T-cell (primary cell): ENCODE measurements around the gene ARHGEF17. TPM values are rescaled to one million over a fixed set of nuclear protein-coding genes. Genes with fewer than 3 reads are reported as not detected.

Experiments
- ATAC-seq, 4 experiments: fragments of 200-7000 bp in 3 of 4; fragments of 150-1000 bp in 1 of 4; cut with Tn5 transposase; replicated peaks in 1 of 4; 1 replicate in 3 of 4; 2 replicates in 1 of 4; pipeline ENCODE4 v1.10.0; 2021; ENCODE audit warnings: moderate library complexity in 3 of 4, mild to moderate bottlenecking in 2 of 4, moderate number of reproducible peaks in 1 of 4
- CTCF ChIA-PET, 2 donors: fragments of 300-600 bp; sonication (Branson Sonifier 250); formaldehyde crosslinking; loops; one replicate each; lab custom pipeline; 2022; ENCODE audit warnings: antibody characterized with exemption in 2 of 2; lab: Charles Lee
- POLR2A ChIA-PET, 2 donors: fragments of 300-600 bp; sonication (Branson Sonifier 250); formaldehyde crosslinking; loops; one replicate each; lab custom pipeline; 2022; ENCODE audit warnings: antibody characterized with exemption in 2 of 2; lab: Charles Lee
- DNase-seq, 35 experiments: peaks; one replicate each; pipeline versions ENCODE4 v3.0.0 to v3.0.0-alpha.2; 2013 to 2023
- H3K27ac ChIP-seq: one replicate; pipeline ENCODE4 v1.5.1; 2013; ENCODE audit warnings: low read length
- H3K27me3 ChIP-seq, 2 experiments: replicated peaks in 1 of 2; 1 replicate in 1 of 2; 2 replicates in 1 of 2; pipeline versions ENCODE4 v1.6.1 to v1.7.0; 2013; ENCODE audit warnings: low read length in 1 of 2, mixed read lengths in 1 of 2; ENCODE audit not compliant: control insufficient read depth in 2 of 2, insufficient read depth in 2 of 2; ENCODE audit errors: extremely low read depth in 1 of 2
- H3K36me3 ChIP-seq, 2 donors: 1 replicate in 1 of 2; 2 replicates in 1 of 2; pipeline versions ENCODE4 v1.6.1 to v1.7.0; 2013; ENCODE audit warnings: low read length in 1 of 2; ENCODE audit not compliant: control insufficient read depth in 2 of 2, insufficient read depth in 1 of 2; ENCODE audit errors: extremely low read depth in 1 of 2
- H3K4me1 ChIP-seq, 2 experiments: 1 replicate in 1 of 2; 2 replicates in 1 of 2; pipeline versions ENCODE4 v1.6.1 to v1.7.0; 2013; ENCODE audit warnings: low read length in 2 of 2, mixed read lengths in 1 of 2; ENCODE audit not compliant: insufficient read depth in 2 of 2, control insufficient read depth in 1 of 2; ENCODE audit errors: extremely low read depth in 1 of 2
- H3K4me3 ChIP-seq, 2 donors: 1 replicate in 1 of 2; 2 replicates in 1 of 2; pipeline versions ENCODE4 v1.5.1 to v1.7.0; 2013; ENCODE audit warnings: mild to moderate bottlenecking in 2 of 2, low read length in 1 of 2, moderate library complexity in 1 of 2; ENCODE audit not compliant: control insufficient read depth in 1 of 2; ENCODE audit errors: extremely low read depth in 1 of 2
- H3K9me3 ChIP-seq: 2 replicates; pipeline ENCODE4 v1.7.0; 2013
- H3K27ac Mint-ChIP-seq, 2 donors: one replicate each; pipeline ENCODE4 v1.8.0; 2020 to 2021; ENCODE audit warnings: mild to moderate bottlenecking in 2 of 2, mixed read lengths in 2 of 2
- H3K27me3 Mint-ChIP-seq, 2 donors: one replicate each; pipeline ENCODE4 v1.8.0; 2021 to 2022; ENCODE audit warnings: mixed read lengths in 2 of 2
- H3K36me3 Mint-ChIP-seq: one replicate; pipeline ENCODE4 v1.8.0; 2021; ENCODE audit warnings: mixed read lengths
- H3K4me1 Mint-ChIP-seq, 3 donors: one replicate each; pipeline ENCODE4 v1.8.0; 2020 to 2022; ENCODE audit warnings: mixed read lengths in 3 of 3, mild to moderate bottlenecking in 1 of 3
- H3K4me3 Mint-ChIP-seq, 3 donors: one replicate each; pipeline ENCODE4 v1.8.0; 2020 to 2022; ENCODE audit warnings: mild to moderate bottlenecking in 3 of 3, mixed read lengths in 3 of 3, moderate library complexity in 3 of 3
- H3K9me3 Mint-ChIP-seq, 3 donors: one replicate each; pipeline ENCODE4 v1.8.0; 2020 to 2022; ENCODE audit warnings: mixed read lengths in 3 of 3
- WGBS: methylation state at CpG from one replicate; pipeline ENCODE4 v1.1.5; 2013; ENCODE audit warnings: missing lambda C conversion rate; ENCODE audit not compliant: insufficient coverage; 5-methylcytosine and 5-hydroxymethylcytosine counted together
- total RNA-seq, 35 experiments: library from RNA in 6 of 35; stranded (reverse) in 6 of 35; fragments of 120-200 nt in 1 of 35; gene quantifications; one replicate each; pipeline versions ENCODE4 v1.2.1 to v1.2.4 and lab custom pipeline; 2013 to 2026

Gene ARHGEF17
- total RNA-seq, 5 donors from 2014 or later (not counting 1 experiment from before 2014, with no cell fraction given): 0.23 to 1.0 (median 0.49) TPM

DNA sequence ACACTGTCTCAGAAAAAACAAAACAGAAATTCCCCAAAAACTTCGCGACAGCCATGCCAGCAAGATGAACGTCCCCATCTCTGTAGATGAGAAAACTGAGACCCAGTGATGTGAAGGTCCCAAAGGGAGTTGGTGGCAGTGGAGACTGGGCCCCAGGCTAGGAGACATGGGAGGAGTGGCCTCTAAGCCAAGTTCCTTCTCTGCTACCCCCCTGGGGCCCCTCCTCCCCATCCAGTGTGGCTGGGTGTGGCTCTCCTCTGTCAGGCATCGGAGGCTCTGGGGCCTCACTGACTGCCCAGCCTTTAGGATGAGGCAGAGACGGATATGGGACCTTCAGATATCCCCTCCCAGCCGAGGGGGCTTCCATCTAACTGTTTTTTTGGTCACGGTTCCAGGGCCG is 77.9 kb downstream of the ARHGEF17 start:
- DNase-seq (peak in 1 of 35 experiments; percentile 37), ATAC-seq (no peak)
- peak overlapping the region; percentile 38 for H3K27ac ChIP-seq
- ChIA-PET POLR2A (no interaction called here), CTCF (no interaction called here)
- H3K36me3 ChIP-seq: peaks cover 3 to 6% of the 10 kb centered on the region in 2 donors
- H3K9me3 ChIP-seq: no peaks in the 10 kb centered on the region
- peak overlapping the region; percentile 78 to 82 for H3K27ac Mint-ChIP-seq
- H3K4me1 ChIP-seq: peaks cover 19 to 58% of the 10 kb centered on the region in 2 experiments
- H3K4me3 Mint-ChIP-seq: peak overlapping the region in 1 of 3 donors; percentile 65
- 98% methylated on average over 6 of the region's 8 CpGs for WGBS
- no peaks in the 10 kb centered on the region for H3K27me3 Mint-ChIP-seq
- no peak overlapping the region for H3K4me3 ChIP-seq
- H3K36me3 Mint-ChIP-seq: peaks cover 2% of the 10 kb centered on the region
- no peaks in the 10 kb centered on the region for H3K9me3 Mint-ChIP-seq
- no peaks in the 10 kb centered on the region for H3K27me3 ChIP-seq
- peaks cover 63 to 71% (median 70%) of the 10 kb centered on the region in 3 donors for H3K4me1 Mint-ChIP-seq

DNA sequence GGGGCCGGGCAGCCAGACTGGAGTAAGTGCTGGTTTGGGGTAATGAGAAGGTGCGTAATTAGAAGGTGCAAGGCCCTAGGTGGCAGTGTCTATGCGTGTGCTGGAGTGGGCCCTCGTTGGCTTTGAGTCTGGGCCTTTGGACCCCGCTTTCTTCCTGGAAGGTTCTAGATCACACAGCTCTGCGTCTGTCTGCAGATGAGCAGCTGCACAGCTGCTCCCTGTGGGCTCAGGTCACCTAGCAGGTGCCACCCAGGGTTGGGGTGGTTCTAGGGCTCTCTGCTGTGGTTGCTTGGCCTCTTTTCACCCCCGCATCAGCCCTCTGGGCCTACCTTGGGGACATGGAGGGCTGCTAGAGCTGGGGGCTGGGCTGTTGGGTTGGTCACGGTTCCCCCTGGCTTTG is 78.5 kb downstream of the ARHGEF17 start:
- H3K36me3 Mint-ChIP-seq: peaks cover 2% of the 10 kb centered on the region
- H3K27me3 Mint-ChIP-seq: no peaks in the 10 kb centered on the region
- peaks cover 19 to 58% of the 10 kb centered on the region in 2 experiments for H3K4me1 ChIP-seq
- H3K36me3 ChIP-seq: peaks cover 3 to 9% of the 10 kb centered on the region in 2 donors
- ChIA-PET CTCF (no interaction called here), POLR2A (no interaction called here)
- peaks cover 63 to 69% (median 68%) of the 10 kb centered on the region in 3 donors for H3K4me1 Mint-ChIP-seq
- H3K27ac ChIP-seq: no peak overlapping the region
- H3K27ac Mint-ChIP-seq: peak overlapping the region; percentile 63 to 82
- WGBS: 94% methylated on average over 6 of the region's 8 CpGs
- peak overlapping the region in 1 of 3 donors; percentile 65 for H3K4me3 Mint-ChIP-seq
- no peaks in the 10 kb centered on the region for H3K27me3 ChIP-seq
- no peaks in the 10 kb centered on the region for H3K9me3 Mint-ChIP-seq
- no peaks in the 10 kb centered on the region for H3K9me3 ChIP-seq
- DNase-seq (no peak), ATAC-seq (no peak)
- peak overlapping the region in 1 of 2 donors; percentile 3 for H3K4me3 ChIP-seq

DNA sequence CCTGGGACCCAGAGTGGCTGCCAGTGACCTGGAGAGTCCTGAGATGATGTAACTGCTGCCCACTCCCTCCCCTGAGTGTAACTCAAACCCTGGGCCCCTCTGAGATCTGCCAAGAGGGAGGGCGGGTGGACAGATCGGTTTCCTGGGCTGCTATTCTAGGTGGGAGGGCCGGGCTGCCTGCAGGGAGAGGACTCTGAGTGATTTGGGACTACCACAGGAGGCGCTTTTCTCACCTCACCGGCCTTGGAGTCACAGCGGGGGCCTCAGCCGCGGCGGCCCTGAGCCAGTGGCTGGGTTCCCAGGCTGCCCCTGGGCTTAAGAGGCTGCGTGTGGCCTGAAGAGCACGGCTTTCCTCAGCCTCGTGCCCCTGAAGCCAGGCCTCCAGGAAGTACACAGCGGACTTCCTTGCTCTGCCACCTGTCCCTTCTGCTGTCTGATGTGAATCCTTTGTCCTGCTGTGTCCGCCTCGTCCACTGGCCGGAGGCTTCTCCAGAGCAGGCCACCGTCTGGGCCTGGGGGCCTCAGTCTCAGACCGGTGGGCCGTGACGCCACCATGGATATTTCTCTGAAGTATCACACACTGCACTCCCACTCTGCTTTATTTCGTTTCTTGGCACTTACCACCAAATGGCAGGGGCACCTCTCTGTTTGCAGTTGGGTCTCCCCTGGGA is 79.7 kb downstream of the ARHGEF17 start:
- Mint-ChIP-seq H3K27ac (peak overlapping the region in 1 of 2 donors; percentile 82), H3K4me1 (peaks cover 54 to 63% (median 58%) of the 10 kb centered on the region in 3 donors), H3K36me3 (peaks cover 2% of the 10 kb centered on the region), H3K4me3 (peak overlapping the region in 1 of 3 donors; percentile 17), H3K27me3 (no peaks in the 10 kb centered on the region), H3K9me3 (no peaks in the 10 kb centered on the region)
- Histone ChIP-seq H3K4me3 (no peak overlapping the region), H3K36me3 (peaks cover 7 to 11% of the 10 kb centered on the region in 2 donors), H3K4me1 (peaks cover 19 to 46% of the 10 kb centered on the region in 2 experiments), H3K27me3 (no peaks in the 10 kb centered on the region), H3K27ac (peak overlapping the region; percentile 28), H3K9me3 (no peaks in the 10 kb centered on the region)
- ATAC-seq (no peak), DNase-seq (no peak)
- CTCF ChIA-PET: interaction anchor here in 1 of 2 donors (1.3 kb wide), 1 partner anchor 35 kb away, joined by 3 read pairs; no protein-coding TSS in a partner anchor
- POLR2A ChIA-PET: no interaction called here
- 91% methylated on average over 16 of the region's 21 CpGs for WGBS

DNA sequence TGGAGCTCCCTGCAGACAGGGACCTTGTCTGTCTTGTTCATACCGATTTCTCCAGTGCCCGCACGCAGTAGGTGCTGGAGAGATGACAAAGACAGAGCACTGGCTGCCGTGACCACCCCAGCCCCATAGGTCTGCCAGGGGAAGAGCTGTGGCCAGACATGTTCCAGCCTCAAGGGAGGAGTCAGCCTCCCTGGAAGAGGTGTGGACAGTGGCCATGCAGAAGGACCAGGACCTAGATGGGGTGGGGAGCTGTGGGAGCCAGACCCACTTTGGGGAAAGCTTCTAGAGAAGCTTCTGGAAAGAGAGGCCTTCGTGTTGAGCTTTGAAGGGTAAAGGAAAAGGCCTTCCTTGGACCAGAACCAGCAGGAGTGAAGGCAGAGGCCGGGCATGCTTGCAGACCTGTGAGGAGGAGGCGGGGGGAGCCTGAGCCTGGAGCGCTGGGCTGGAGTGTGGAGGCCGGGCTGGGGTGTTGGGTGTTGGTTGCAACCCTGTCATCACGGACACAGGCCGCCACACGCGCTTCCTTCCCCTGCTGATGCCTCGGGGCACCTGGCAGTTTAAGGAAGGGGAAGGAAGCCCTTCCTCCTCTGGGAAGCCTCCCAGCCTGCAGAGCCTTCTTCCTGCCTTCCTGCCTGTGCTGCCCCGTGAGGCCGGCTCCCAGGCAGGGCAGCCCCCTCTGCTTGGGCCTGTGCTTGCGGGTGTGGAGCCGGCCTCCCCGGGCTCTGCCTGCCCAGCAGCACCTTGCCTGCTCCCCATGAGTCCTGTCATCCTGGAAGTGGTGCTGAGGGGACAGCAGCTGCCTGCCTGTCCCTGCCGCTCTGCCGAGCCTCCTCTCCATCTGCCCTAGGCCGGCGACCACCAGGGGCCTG is 80.4 kb downstream of the ARHGEF17 start:
- H3K9me3 ChIP-seq: no peaks in the 10 kb centered on the region
- peaks cover 7 to 11% of the 10 kb centered on the region in 2 donors for H3K36me3 ChIP-seq
- ChIA-PET CTCF (interaction anchor here in 1 of 2 donors (1.3 kb wide), 1 partner anchor 36 kb away, joined by 3 read pairs; no protein-coding TSS in a partner anchor), POLR2A (interaction anchor here in 1 of 2 donors (0.6 kb wide), 1 partner anchor 246 kb away, joined by 4 read pairs; the partner anchor contains the start of gene FCHSD2)
- H3K27me3 Mint-ChIP-seq: no peaks in the 10 kb centered on the region
- H3K9me3 Mint-ChIP-seq: no peaks in the 10 kb centered on the region
- peaks cover 2% of the 10 kb centered on the region for H3K36me3 Mint-ChIP-seq
- DNase-seq: no peak
- no peak for ATAC-seq
- no peak overlapping the region for H3K27ac ChIP-seq
- H3K4me1 ChIP-seq: peaks cover 19 to 38% of the 10 kb centered on the region in 2 experiments
- 94% methylated on average over 18 of the region's 23 CpGs for WGBS
- H3K27me3 ChIP-seq: no peaks in the 10 kb centered on the region
- H3K4me3 ChIP-seq: no peak overlapping the region
- no peak overlapping the region for H3K27ac Mint-ChIP-seq
- peak overlapping the region in 1 of 3 donors; percentile 20 for H3K4me3 Mint-ChIP-seq
- peaks cover 49 to 57% (median 52%) of the 10 kb centered on the region in 3 donors for H3K4me1 Mint-ChIP-seq

- H3K4me3 Mint-ChIP-seq: peak overlapping the region in 1 of 3 donors; percentile 20
- H3K9me3 Mint-ChIP-seq: no peaks in the 10 kb centered on the region
- POLR2A ChIA-PET: interaction anchor here in 1 of 2 donors (0.6 kb wide), 1 partner anchor 247 kb away, joined by 4 read pairs; the partner anchor contains the start of gene FCHSD2
- Histone ChIP-seq H3K27ac (no peak overlapping the region), H3K4me1 (peaks cover 19 to 32% of the 10 kb centered on the region in 2 experiments), H3K27me3 (no peaks in the 10 kb centered on the region), H3K4me3 (no peak overlapping the region), H3K9me3 (no peaks in the 10 kb centered on the region), H3K36me3 (peaks cover 7 to 11% of the 10 kb centered on the region in 2 donors)
- CTCF ChIA-PET: interaction anchor here (1.3 to 1.6 kb wide), 2 partner anchors 37 kb away, joined by 3 to 13 read pairs; no protein-coding TSS in a partner anchor
- DNase-seq: no peak
- ATAC-seq: no peak
- peak overlapping the region in 1 of 2 donors; percentile 11 for H3K27ac Mint-ChIP-seq
- H3K4me1 Mint-ChIP-seq: peaks cover 43 to 50% (median 45%) of the 10 kb centered on the region in 3 donors
- H3K36me3 Mint-ChIP-seq: peaks cover 2% of the 10 kb centered on the region
- WGBS: 100% methylated on average over 3 of the region's 6 CpGs
- H3K27me3 Mint-ChIP-seq: no peaks in the 10 kb centered on the region
Observed at GRCh38 chr11:73389134-73389525, 81.1 kb downstream of the ARHGEF17 start.

DNA sequence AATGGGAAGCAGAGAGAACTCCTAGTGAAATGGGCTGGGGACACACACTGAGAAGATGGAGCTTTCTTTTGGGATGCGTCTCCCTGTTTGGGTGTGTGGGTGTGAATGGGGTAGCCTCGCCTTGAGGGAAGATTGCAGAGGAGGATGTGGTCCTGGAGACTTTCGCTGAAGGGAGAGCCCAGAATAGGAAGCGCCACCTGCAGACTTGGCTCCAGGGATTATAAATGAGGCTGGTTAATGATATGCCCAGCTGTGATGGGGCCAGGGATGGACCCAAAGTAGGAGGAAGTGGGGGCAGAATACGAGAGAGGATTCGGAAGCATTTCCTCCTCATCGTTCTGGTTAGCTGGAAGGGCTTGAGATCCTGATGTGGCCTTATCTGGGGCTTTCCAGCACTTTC is 81.8 kb downstream of the ARHGEF17 start:
- Histone ChIP-seq H3K4me1 (peaks cover 15 to 24% of the 10 kb centered on the region in 2 experiments), H3K9me3 (no peaks in the 10 kb centered on the region), H3K27me3 (no peaks in the 10 kb centered on the region), H3K36me3 (peaks cover 7 to 16% of the 10 kb centered on the region in 2 donors), H3K27ac (no peak overlapping the region), H3K4me3 (no peak overlapping the region)
- H3K27me3 Mint-ChIP-seq: no peaks in the 10 kb centered on the region
- ATAC-seq (no peak), DNase-seq (no peak)
- peak overlapping the region; percentile 25 to 29 for H3K27ac Mint-ChIP-seq
- 87% methylated on average over 7 of the region's 7 CpGs for WGBS
- H3K9me3 Mint-ChIP-seq: no peaks in the 10 kb centered on the region
- CTCF ChIA-PET: interaction anchor here in 1 of 2 donors (1.6 kb wide), 1 partner anchor 38 kb away, joined by 13 read pairs; no protein-coding TSS in a partner anchor
- H3K4me1 Mint-ChIP-seq: peaks cover 35 to 42% (median 38%) of the 10 kb centered on the region in 3 donors
- POLR2A ChIA-PET: interaction anchor here in 1 of 2 donors (0.6 kb wide), 1 partner anchor 29 kb away, joined by 3 read pairs; no protein-coding TSS in a partner anchor
- H3K4me3 Mint-ChIP-seq: no peak overlapping the region
- peaks cover 2% of the 10 kb centered on the region for H3K36me3 Mint-ChIP-seq
